ENCODE measurements around the gene PRDX1.
A peak's percentile ranks its signal among the peaks of the same experiment; 100 is the strongest.
"Not testable (repeated sequence)": the region's sequence is repeated elsewhere in the genome, so short reads cannot be mapped to it uniquely, and the experiment has no call there.

The PRDX1 gene

GRCh38 chr1:45492691-45493090 lies 29.0 kb downstream of the PRDX1 start:
- Histone ChIP-seq H3K36me3 (no peaks in the 10 kb centered on the region), H3K9me3 (no peaks in the 10 kb centered on the region), H3K4me1 (ENCODE audit: control insufficient read depth in 1 of 2, insufficient read depth in 1 of 2, low read depth in 1 of 2, low read length in 1 of 2) (peaks cover 29 to 30% of the 10 kb centered on the region in 2 experiments), H3K4me3 (ENCODE audit: low read depth in 1 of 2, low read length in 1 of 2) (no peak overlapping the region), H3K27me3 (no peaks in the 10 kb centered on the region), H3K27ac (no peak overlapping the region)
- no peak for TF ChIP-seq CTCF (IDR thresholded peaks at IDR 0.05)

- Histone ChIP-seq H3K4me3 (ENCODE audit: low read depth in 1 of 2, low read length in 1 of 2) (peak overlapping the region; percentile 87 to 92), H3K27me3 (no peaks in the 10 kb centered on the region), H3K27ac (peak overlapping the region; percentile 89), H3K9me3 (no peaks in the 10 kb centered on the region), H3K36me3 (no peaks in the 10 kb centered on the region), H3K4me1 (ENCODE audit: control insufficient read depth in 1 of 2, insufficient read depth in 1 of 2, low read depth in 1 of 2, low read length in 1 of 2) (peaks cover 29 to 30% of the 10 kb centered on the region in 2 experiments)
- no peak for TF ChIP-seq CTCF (IDR thresholded peaks at IDR 0.05)
These were observed 30.0 kb downstream of the PRDX1 start for GRCh38 chr1:45491487-45492260.

GRCh38 chr1:45490626-45491486 lies 30.8 kb downstream of the PRDX1 start, which contains the start of gene TESK2:
Gene TESK2 (minus strand): TSS chr1:45491163. CDS start chr1:45457785, 33,378 bp downstream.
- no peaks in the 10 kb centered on the region for H3K36me3 ChIP-seq
- H3K4me3 ChIP-seq (ENCODE audit: low read depth in 1 of 2, low read length in 1 of 2) = peak within 1 kb of the TSS; percentile 87 to 92
- TF ChIP-seq CTCF (IDR thresholded peaks at IDR 0.05) = peak; percentile 79
- no peaks in the 10 kb centered on the region for H3K9me3 ChIP-seq
- H3K27ac ChIP-seq = peak within 1 kb of the TSS; percentile 89
- H3K27me3 ChIP-seq = no peaks in the 10 kb centered on the region
- H3K4me1 ChIP-seq (ENCODE audit: control insufficient read depth in 1 of 2, insufficient read depth in 1 of 2, low read depth in 1 of 2, low read length in 1 of 2) = peaks cover 29 to 30% of the 10 kb centered on the region in 2 experiments

- peak overlapping the region; percentile 89 for H3K27ac ChIP-seq
- H3K27me3 ChIP-seq = no peaks in the 10 kb centered on the region
- no peaks in the 10 kb centered on the region for H3K9me3 ChIP-seq
- no peak for TF ChIP-seq CTCF (IDR thresholded peaks at IDR 0.05)
- H3K36me3 ChIP-seq = no peaks in the 10 kb centered on the region
- H3K4me3 ChIP-seq (ENCODE audit: low read depth in 1 of 2, low read length in 1 of 2) = peak overlapping the region; percentile 87 to 92
- H3K4me1 ChIP-seq (ENCODE audit: control insufficient read depth in 1 of 2, insufficient read depth in 1 of 2, low read depth in 1 of 2, low read length in 1 of 2) = peaks cover 29 to 30% of the 10 kb centered on the region in 2 experiments
These were observed 31.5 kb downstream of the PRDX1 start for GRCh38 chr1:45490121-45490625.

GRCh38 chr1:45489379-45489778 lies 32.3 kb downstream of the PRDX1 start:
- H3K27me3 ChIP-seq = not testable (repeated sequence)
- Histone ChIP-seq H3K27ac (peak overlapping the region; percentile 89), H3K4me3 (ENCODE audit: low read depth in 1 of 2, low read length in 1 of 2) (peak overlapping the region; percentile 87 to 92)

More at GRCh38 chr1:45489379-45489778, 32.3 kb downstream of the PRDX1 start:
- H3K4me1 ChIP-seq (ENCODE audit: control insufficient read depth in 1 of 2, insufficient read depth in 1 of 2, low read depth in 1 of 2, low read length in 1 of 2) = peaks cover 29 to 30% of the 10 kb centered on the region in 2 experiments
- H3K9me3 ChIP-seq, H3K36me3 ChIP-seq: not testable (repeated sequence)

All from neutrophil (primary cell).